ENCODE measurements around the gene SP3.
A peak's percentile ranks its signal among the peaks of the same experiment; 100 is the strongest.

SP3 gene

GRCh38 chr2:173965372-173966025, at the start of gene SP3:
Gene SP3 (minus strand): TSS chr2:173965373. CDS start chr2:173965171, 202 bp downstream.
- DNase-seq (ENCODE audit: low read depth in 1 of 2, low spot score in 1 of 2) = peak; percentile 89 to 90

- no peak for DNase-seq (ENCODE audit: low read depth in 1 of 2, low spot score in 1 of 2)
Measured at GRCh38 chr2:174014699-174015070, 49.5 kb upstream of the SP3 start.

GRCh38 chr2:174014011-174014698, 49.0 kb upstream of the SP3 start:
- DNase-seq (ENCODE audit: low read depth in 1 of 2, low spot score in 1 of 2) = no peak

- DNase-seq (ENCODE audit: low read depth in 1 of 2, low spot score in 1 of 2) = no peak
Measured at GRCh38 chr2:174013315-174013751, 48.2 kb upstream of the SP3 start.

- peak in 1 of 2 donors; percentile 7 for DNase-seq (ENCODE audit: low read depth in 1 of 2, low spot score in 1 of 2)
Measured at GRCh38 chr2:174012347-174013314, 47.5 kb upstream of the SP3 start.

- no peak for DNase-seq (ENCODE audit: low read depth in 1 of 2, low spot score in 1 of 2)
Measured at GRCh38 chr2:174011796-174012195, 46.6 kb upstream of the SP3 start.

GRCh38 chr2:174011173-174011572, 46.0 kb upstream of the SP3 start:
- no peak for DNase-seq (ENCODE audit: low read depth in 1 of 2, low spot score in 1 of 2)

GRCh38 chr2:174009488-174010223, 44.5 kb upstream of the SP3 start:
- no peak for DNase-seq (ENCODE audit: low read depth in 1 of 2, low spot score in 1 of 2)

- no peak for DNase-seq (ENCODE audit: low read depth in 1 of 2, low spot score in 1 of 2)
Measured at GRCh38 chr2:174008720-174009119, 43.5 kb upstream of the SP3 start.

GRCh38 chr2:174007010-174007409, 41.8 kb upstream of the SP3 start:
- no peak for DNase-seq (ENCODE audit: low read depth in 1 of 2, low spot score in 1 of 2)

- DNase-seq (ENCODE audit: low read depth in 1 of 2, low spot score in 1 of 2) = no peak
Measured at GRCh38 chr2:174005801-174006419, 40.7 kb upstream of the SP3 start.

- no peak for DNase-seq (ENCODE audit: low read depth in 1 of 2, low spot score in 1 of 2)
Measured at GRCh38 chr2:174004905-174005605, 39.9 kb upstream of the SP3 start.

GRCh38 chr2:174003720-174004695, 38.8 kb upstream of the SP3 start:
- DNase-seq (ENCODE audit: low read depth in 1 of 2, low spot score in 1 of 2) = no peak

- DNase-seq (ENCODE audit: low read depth in 1 of 2, low spot score in 1 of 2) = no peak
Measured at GRCh38 chr2:174002679-174003078, 37.5 kb upstream of the SP3 start.

GRCh38 chr2:174001107-174001506, 35.9 kb upstream of the SP3 start:
- no peak for DNase-seq (ENCODE audit: low read depth in 1 of 2, low spot score in 1 of 2)

- DNase-seq (ENCODE audit: low read depth in 1 of 2, low spot score in 1 of 2) = no peak
Measured at GRCh38 chr2:173999724-174000123, 34.6 kb upstream of the SP3 start.

- DNase-seq (ENCODE audit: low read depth in 1 of 2, low spot score in 1 of 2) = no peak
Measured at GRCh38 chr2:173999272-173999671, 34.1 kb upstream of the SP3 start.

- no peak for DNase-seq (ENCODE audit: low read depth in 1 of 2, low spot score in 1 of 2)
Measured at GRCh38 chr2:173998386-173998785, 33.2 kb upstream of the SP3 start.

GRCh38 chr2:173997753-173998152, 32.6 kb upstream of the SP3 start:
- no peak for DNase-seq (ENCODE audit: low read depth in 1 of 2, low spot score in 1 of 2)
